WTC11 (cell line): ENCODE data around the gene USP48.

Experiments used
- CREB1 ChIP-seq: sonication (generic); formaldehyde crosslinking; IDR thresholded peaks from 2 replicates; pipeline ENCODE4 v1.8.0; 2023; ENCODE audit warnings: mild to moderate bottlenecking, missing genetic modification reagents
- CTCF ChIP-seq: fragments of 200-600 bp; IDR thresholded peaks from 2 replicates; pipeline ENCODE4 v1.8.0; 2022; ENCODE audit warnings: antibody characterized with exemption
- ELF4 ChIP-seq: sonication (generic); formaldehyde crosslinking; IDR thresholded peaks from 2 replicates; pipeline ENCODE4 v1.8.1; 2022; ENCODE audit warnings: low read depth, mild to moderate bottlenecking, moderate library complexity, missing genetic modification reagents
- ESRRA ChIP-seq: sonication (generic); formaldehyde crosslinking; IDR thresholded peaks from 2 replicates; pipeline ENCODE4 v1.8.1; 2022; ENCODE audit warnings: mild to moderate bottlenecking, missing genetic modification reagents, borderline replicate concordance
- ETV6 ChIP-seq: sonication (generic); formaldehyde crosslinking; IDR thresholded peaks from 2 replicates; pipeline ENCODE4 v1.8.1; 2022; ENCODE audit warnings: mild to moderate bottlenecking, missing genetic modification reagents
- FOXJ3 ChIP-seq: sonication (generic); formaldehyde crosslinking; IDR thresholded peaks from 2 replicates; pipeline ENCODE4 v1.9.0; 2021; ENCODE audit warnings: missing genetic modification reagents, mild to moderate bottlenecking, borderline replicate concordance
- KAT7 ChIP-seq: sonication (generic); formaldehyde crosslinking; IDR thresholded peaks from 2 replicates; pipeline ENCODE4 v1.8.1; 2023; ENCODE audit warnings: missing genetic modification reagents, mild to moderate bottlenecking, borderline replicate concordance
- NFE2L1 ChIP-seq: sonication (generic); formaldehyde crosslinking; IDR thresholded peaks from 2 replicates; pipeline ENCODE4 v1.8.1; 2023; ENCODE audit warnings: missing genetic modification reagents
- RORB ChIP-seq: fragments of 250-450 bp; sonication (Bioruptor Pico); IDR thresholded peaks from 2 replicates; pipeline ENCODE4 v1.9.0; 2021; ENCODE audit warnings: mild to moderate bottlenecking
- SOX15 ChIP-seq: fragments of 250-450 bp; sonication (Bioruptor Pico); IDR thresholded peaks from 2 replicates; pipeline ENCODE4 v1.9.0; 2021; ENCODE audit warnings: mild to moderate bottlenecking
- SP1 ChIP-seq: sonication (generic); formaldehyde crosslinking; conservative IDR thresholded peaks from 2 replicates; pipeline ENCODE4 v1.8.1; 2022; ENCODE audit warnings: missing genetic modification reagents
- ZBTB21 ChIP-seq: sonication (generic); formaldehyde crosslinking; IDR thresholded peaks from 2 replicates; pipeline ENCODE4 v1.8.1; 2023; ENCODE audit warnings: mild to moderate bottlenecking, missing genetic modification reagents, borderline replicate concordance
- ZNF263 ChIP-seq: sonication (generic); formaldehyde crosslinking; IDR thresholded peaks from 2 replicates; pipeline ENCODE4 v1.8.1; 2022; ENCODE audit warnings: low read depth, mild to moderate bottlenecking, moderate library complexity, missing genetic modification reagents
- TF ChIP-seq, protein P1 (sequence below): sonication (generic); formaldehyde crosslinking; IDR thresholded peaks from 2 replicates; pipeline ENCODE4 v1.8.0; 2022; ENCODE audit warnings: mild to moderate bottlenecking, missing genetic modification reagents

DNA sequence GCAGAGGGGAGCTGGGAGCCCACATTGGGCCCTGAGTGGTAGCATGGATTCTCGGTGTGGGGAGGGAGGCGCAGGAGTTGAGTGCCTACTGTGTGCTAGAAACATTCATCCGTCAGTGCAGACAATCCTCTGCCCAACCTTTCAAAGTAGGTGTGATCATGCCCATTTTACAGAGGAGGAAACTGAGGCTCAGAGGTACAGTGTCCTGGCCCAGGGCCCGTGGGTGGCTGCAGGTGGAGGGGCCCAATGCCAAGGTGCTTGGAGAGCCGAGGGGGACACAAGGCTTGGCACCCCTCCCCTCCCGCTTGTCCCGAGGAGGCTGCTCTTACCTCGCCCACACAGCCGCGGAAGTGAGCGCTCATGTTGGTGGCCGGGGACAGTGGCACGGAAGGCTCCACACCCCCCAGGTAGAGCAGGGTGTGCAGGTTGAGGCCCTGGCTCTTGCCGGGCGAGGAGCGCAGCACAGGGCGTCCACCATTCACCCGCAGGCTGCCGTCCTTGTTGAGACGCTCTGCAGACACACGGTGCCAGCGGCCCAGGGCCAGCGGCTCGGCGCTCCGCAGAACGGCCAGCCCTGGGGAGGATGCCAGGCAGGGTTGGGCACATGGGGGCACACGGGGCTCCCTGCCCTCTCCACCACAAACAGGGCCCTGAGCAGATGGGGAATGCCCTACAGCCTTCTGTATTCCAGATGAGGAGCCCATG lies 45.7 kb upstream of the USP48 start:
- TF ChIP-seq, protein P1, sequence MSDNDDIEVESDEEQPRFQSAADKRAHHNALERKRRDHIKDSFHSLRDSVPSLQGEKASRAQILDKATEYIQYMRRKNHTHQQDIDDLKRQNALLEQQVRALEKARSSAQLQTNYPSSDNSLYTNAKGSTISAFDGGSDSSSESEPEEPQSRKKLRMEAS: no peak
- TF ChIP-seq CTCF (no peak), ZNF263 (CRISPR knock-in tag) (no peak), SP1 (CRISPR knock-in tag) (no peak), FOXJ3 (no peak), KAT7 (no peak), SOX15 (CRISPR knock-in tag) (no peak), CREB1 (CRISPR knock-in tag) (no peak), ETV6 (no peak), ESRRA (CRISPR knock-in tag) (no peak), ZBTB21 (CRISPR knock-in tag) (no peak), ELF4 (CRISPR knock-in tag) (no peak), NFE2L1 (CRISPR knock-in tag) (no peak), RORB (CRISPR knock-in tag) (no peak)
